Stomach (tissue), 4 donors: ENCODE results near the gene SLC30A10.

ENCODE experiments used
- EP300 ChIP-seq: sonication (generic); formaldehyde crosslinking; IDR thresholded peaks from one replicate; pipeline ENCODE4 v1.6.1; 2017; ENCODE audit warnings: antibody characterized with exemption
- POLR2A ChIP-seq, 4 donors: fragments of 450-650 bp; IDR thresholded peaks; one replicate each; pipeline ENCODE4 v1.6.1; 2016; ENCODE audit warnings: antibody characterized with exemption in 4 of 4, control low read depth in 2 of 4, mild to moderate bottlenecking in 1 of 4, moderate library complexity in 1 of 4
- POLR2AphosphoS5 ChIP-seq, 3 donors: sonication (generic); formaldehyde crosslinking; IDR thresholded peaks; one replicate each; pipeline ENCODE4 v1.6.1; 2016; ENCODE audit warnings: antibody characterized with exemption in 3 of 3
- TF ChIP-seq, protein P1 (sequence below), 7 experiments: fragments of 450-650 bp in 4 of 7; fragments of 200-600 bp in 3 of 7; sonication (generic) in 3 of 7; IDR thresholded peaks; one replicate each; pipeline ENCODE4 v1.5.1; 2016 to 2019; ENCODE audit warnings: antibody characterized with exemption in 7 of 7, control low read depth in 2 of 7, mild to moderate bottlenecking in 1 of 7

DNA sequence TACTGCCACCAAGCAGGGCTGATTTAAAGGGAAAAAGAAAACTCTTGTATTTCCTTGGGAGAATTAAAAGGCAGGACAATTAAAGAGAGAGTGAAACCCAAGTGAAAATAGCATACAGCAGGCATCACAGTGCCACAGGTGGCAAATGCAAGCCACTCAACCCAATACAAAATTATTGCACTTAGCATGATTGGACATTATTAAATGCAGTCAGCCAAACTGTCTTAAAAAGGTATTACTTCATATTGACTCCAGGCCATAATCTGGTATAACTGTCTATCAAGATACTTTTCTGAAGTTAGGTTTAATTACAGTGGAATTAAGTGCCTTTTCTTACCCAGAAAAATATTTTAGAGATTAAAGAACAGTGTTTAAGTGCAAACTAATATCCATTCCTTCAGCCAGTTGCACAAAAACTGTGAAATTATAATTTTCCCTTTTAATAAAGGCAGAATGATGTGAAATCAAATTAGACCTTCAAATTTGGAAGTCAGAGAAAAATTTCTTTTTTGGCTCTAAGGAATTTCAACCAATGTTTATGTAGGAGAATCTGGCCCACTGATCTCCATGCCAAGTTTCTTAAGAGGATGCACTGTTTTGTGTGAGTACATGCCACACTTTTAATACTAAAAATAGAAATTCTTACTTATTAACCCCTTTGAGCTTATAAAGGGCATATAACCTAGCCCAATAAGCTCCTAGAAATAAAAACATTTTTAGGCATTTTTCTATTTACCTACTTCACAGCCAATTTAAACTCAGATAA lies 15.2 kb downstream of the SLC30A10 start:
- TF ChIP-seq EP300 (no peak), POLR2A (IDR thresholded peaks at IDR 0.05) (no peak), POLR2AphosphoS5 (IDR thresholded peaks at IDR 0.05) (no peak)
- TF ChIP-seq, protein P1, sequence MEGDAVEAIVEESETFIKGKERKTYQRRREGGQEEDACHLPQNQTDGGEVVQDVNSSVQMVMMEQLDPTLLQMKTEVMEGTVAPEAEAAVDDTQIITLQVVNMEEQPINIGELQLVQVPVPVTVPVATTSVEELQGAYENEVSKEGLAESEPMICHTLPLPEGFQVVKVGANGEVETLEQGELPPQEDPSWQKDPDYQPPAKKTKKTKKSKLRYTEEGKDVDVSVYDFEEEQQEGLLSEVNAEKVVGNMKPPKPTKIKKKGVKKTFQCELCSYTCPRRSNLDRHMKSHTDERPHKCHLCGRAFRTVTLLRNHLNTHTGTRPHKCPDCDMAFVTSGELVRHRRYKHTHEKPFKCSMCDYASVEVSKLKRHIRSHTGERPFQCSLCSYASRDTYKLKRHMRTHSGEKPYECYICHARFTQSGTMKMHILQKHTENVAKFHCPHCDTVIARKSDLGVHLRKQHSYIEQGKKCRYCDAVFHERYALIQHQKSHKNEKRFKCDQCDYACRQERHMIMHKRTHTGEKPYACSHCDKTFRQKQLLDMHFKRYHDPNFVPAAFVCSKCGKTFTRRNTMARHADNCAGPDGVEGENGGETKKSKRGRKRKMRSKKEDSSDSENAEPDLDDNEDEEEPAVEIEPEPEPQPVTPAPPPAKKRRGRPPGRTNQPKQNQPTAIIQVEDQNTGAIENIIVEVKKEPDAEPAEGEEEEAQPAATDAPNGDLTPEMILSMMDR (IDR thresholded peaks at IDR 0.05), result no peak
